ENCODE data around the gene S100Z. TPM values are rescaled to one million over a fixed set of nuclear protein-coding genes. Genes with fewer than 3 reads are reported as not detected.

S100Z gene
- total and polyA plus RNA-seq, 9 donors: 0.08 to 1.2 (median 0.22) TPM; not detected in 5

DNA sequence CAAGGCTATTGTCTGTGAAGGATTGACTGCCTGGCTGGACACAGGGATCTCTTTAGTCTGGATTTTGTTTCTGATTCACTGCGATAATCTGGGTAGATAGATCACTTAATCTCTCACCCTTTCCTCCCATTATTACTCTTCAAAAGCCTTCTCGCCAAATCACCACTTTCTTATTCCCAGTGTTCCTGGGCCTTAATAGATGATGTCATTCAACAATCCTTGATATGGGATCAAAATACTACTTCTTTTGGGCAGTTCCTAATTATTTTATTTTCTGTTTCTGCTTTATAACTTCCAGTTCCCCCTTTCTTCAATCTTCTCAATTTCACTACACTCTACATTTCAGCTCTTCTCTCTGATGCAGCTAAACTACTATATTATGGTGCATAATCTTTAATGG lies 96.3 kb downstream of the S100Z start:
- Histone ChIP-seq H3K4me3 (no peak overlapping the region), H3K36me3 (no peaks in the 10 kb centered on the region), H3K4me1 (ENCODE audit: insufficient read depth) (no peaks in the 10 kb centered on the region), H3K27ac (no peak overlapping the region), H3K9me3 (no peaks in the 10 kb centered on the region), H3K27me3 (no peaks in the 10 kb centered on the region)
- DNase-seq: no peak
- TF ChIP-seq, protein P1, sequence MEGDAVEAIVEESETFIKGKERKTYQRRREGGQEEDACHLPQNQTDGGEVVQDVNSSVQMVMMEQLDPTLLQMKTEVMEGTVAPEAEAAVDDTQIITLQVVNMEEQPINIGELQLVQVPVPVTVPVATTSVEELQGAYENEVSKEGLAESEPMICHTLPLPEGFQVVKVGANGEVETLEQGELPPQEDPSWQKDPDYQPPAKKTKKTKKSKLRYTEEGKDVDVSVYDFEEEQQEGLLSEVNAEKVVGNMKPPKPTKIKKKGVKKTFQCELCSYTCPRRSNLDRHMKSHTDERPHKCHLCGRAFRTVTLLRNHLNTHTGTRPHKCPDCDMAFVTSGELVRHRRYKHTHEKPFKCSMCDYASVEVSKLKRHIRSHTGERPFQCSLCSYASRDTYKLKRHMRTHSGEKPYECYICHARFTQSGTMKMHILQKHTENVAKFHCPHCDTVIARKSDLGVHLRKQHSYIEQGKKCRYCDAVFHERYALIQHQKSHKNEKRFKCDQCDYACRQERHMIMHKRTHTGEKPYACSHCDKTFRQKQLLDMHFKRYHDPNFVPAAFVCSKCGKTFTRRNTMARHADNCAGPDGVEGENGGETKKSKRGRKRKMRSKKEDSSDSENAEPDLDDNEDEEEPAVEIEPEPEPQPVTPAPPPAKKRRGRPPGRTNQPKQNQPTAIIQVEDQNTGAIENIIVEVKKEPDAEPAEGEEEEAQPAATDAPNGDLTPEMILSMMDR (IDR thresholded peaks at IDR 0.05): no peak
- TF ChIP-seq POLR2A (IDR thresholded peaks at IDR 0.05) (no peak), EP300 (IDR thresholded peaks at IDR 0.05) (no peak)
- 87 to 91% (median 91%) methylated on average over 2 of the region's 2 CpGs for WGBS, 3 donors
- intact Hi-C loops (cut with DNase I): no loop called here

DNA sequence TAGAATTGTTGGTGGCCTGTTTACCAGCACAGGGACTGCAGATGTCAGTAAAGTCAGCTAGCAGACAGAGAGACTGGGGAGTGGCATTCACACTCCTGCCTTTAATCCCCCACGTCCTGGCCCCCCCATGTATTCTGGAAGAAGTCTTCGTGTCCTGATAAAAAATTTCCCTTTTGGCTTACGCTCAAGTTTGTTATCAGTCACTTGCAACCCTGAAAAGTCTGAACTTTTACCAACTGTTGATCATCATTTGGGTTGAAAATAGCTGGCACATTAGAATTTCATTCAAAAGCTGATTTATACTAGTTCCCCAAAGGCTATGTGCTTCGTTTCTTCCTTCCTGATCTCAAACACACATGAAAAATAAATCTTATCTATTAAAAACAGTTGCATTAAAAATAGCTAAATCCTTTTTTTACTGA lies 97.3 kb downstream of the S100Z start:
- Histone ChIP-seq H3K36me3 (no peaks in the 10 kb centered on the region), H3K27ac (no peak overlapping the region), H3K4me1 (ENCODE audit: insufficient read depth) (no peaks in the 10 kb centered on the region), H3K9me3 (no peaks in the 10 kb centered on the region), H3K4me3 (no peak overlapping the region), H3K27me3 (no peaks in the 10 kb centered on the region)
- TF ChIP-seq EP300 (IDR thresholded peaks at IDR 0.05) (no peak), POLR2A (IDR thresholded peaks at IDR 0.05) (no peak)
- TF ChIP-seq, protein P1 (IDR thresholded peaks at IDR 0.05): no peak
- 13 to 17% (median 16%) methylated on average over 4 of the region's 4 CpGs for WGBS, 3 donors
- intact Hi-C loops (cut with DNase I): no loop called here
- no peak for DNase-seq

DNA sequence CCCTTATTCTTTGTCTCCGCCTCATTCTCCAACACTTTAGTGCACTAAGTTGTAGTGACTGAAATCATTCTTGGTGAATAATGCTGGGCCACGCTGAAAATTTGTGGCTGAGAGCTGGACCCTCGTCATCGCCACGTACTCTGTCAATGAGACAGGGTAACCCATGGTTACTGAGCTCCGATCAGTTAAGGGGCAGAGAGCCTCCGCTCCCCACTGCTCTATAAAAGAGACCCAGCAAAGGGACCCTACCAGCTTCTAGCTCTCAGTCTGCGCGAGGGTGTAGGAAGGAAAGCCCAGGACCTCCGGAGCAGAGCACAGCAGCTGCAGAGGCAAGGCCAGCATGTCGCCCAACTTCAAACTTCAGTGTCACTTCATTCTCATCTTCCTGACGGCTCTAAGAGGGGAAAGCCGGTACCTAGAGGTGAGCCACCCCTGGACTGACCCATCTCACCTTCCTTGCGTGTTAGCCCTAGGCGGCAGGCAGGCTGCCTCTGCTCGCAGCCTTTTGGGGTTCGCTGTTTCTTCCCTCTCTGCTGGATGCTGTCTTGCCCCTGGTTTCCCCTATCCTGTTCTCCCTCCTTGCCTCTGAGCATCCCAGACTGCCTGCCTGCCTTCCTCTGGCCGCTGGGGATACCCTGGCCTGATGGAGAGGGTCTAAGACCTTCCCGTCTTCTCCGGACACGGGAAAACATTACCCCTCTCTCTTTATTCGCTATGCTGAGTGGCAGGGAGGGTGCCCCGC lies 103.2 kb downstream of the S100Z start, which contains the start of gene CRHBP:
Gene CRHBP (plus strand): TSS at position 251 of the 742 bp plus-strand sequence. CDS start 90 bp downstream, at position 341.
- Histone ChIP-seq H3K9me3 (no peaks in the 10 kb centered on the region), H3K4me3 (peak within 1 kb of the TSS; percentile 13), H3K27me3 (no peaks in the 10 kb centered on the region), H3K27ac (no peak within 1 kb of the TSS), H3K4me1 (ENCODE audit: insufficient read depth) (no peaks in the 10 kb centered on the region), H3K36me3 (no peaks in the 10 kb centered on the region)
- TF ChIP-seq POLR2A (IDR thresholded peaks at IDR 0.05): no peak
- TF ChIP-seq, protein P1 (IDR thresholded peaks at IDR 0.05): no peak
- TF ChIP-seq EP300 (IDR thresholded peaks at IDR 0.05): no peak
- intact Hi-C loops (cut with DNase I): no loop called here
- DNase-seq: no peak
- WGBS, 3 donors: 26 to 32% (median 29%) methylated on average over 23 of the region's 23 CpGs

DNA sequence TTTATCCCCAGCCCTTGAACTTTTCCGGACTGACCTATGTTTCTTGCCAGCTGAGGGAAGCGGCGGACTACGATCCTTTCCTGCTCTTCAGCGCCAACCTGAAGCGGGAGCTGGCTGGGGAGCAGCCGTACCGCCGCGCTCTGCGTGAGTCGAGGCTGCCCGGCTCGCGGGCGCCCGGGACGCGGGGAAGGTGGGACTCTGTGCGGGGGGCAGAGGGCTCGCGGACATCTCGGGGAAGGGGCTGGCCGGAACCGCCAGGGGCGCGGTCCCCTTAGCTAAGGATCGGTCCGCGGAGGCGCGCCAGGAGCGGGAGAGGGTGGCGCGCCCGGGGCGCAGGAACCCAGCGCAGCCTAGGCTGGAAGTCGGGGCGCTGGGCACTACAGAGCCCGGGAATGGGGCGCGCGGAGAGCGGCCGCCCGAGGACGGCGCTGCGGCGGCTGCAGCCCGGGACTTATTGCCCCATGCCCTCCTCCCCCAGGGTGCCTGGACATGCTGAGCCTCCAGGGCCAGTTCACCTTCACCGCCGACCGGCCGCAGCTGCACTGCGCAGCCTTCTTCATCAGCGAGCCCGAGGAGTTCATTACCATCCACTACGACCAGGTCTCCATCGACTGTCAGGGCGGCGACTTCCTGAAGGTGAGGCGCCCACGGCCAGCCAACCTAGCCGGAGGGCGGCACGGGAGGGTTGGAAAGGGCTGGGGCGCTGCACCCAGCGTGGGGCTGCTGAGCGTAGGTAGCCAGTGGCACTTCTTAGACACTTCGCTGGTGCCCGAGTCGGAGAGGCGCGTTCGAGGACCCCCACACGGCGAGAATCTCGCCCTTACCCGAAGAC lies 104.0 kb downstream of the S100Z start:
- intact Hi-C loops (cut with DNase I): no loop called here
- Histone ChIP-seq H3K36me3 (no peaks in the 10 kb centered on the region), H3K27ac (no peak overlapping the region), H3K4me3 (peak overlapping the region; percentile 13), H3K9me3 (no peaks in the 10 kb centered on the region), H3K4me1 (ENCODE audit: insufficient read depth) (no peaks in the 10 kb centered on the region), H3K27me3 (no peaks in the 10 kb centered on the region)
- 1 to 2% (median 1%) methylated on average over 51 to 81 of the region's 81 CpGs for WGBS, 3 donors
- DNase-seq: no peak
- TF ChIP-seq, protein P1 (IDR thresholded peaks at IDR 0.05): no peak
- TF ChIP-seq POLR2A (IDR thresholded peaks at IDR 0.05): no peak
- TF ChIP-seq EP300 (IDR thresholded peaks at IDR 0.05): no peak
